Activated T-helper 2 cell treated with anti-CD3 and anti-CD28 coated beads, Interferon-gamma antibody, Interleukin-2, Interleukin-4, amounts not matched to agents 10 μg/mL and 5 μg/mL and 100 μg/mL, durations not matched to agents 14 hours and 24 hours and 36 hours (primary cell): ENCODE measurements around the gene XIRP2. TPM values are rescaled to one million over a fixed set of nuclear protein-coding genes. Genes with fewer than 3 reads are reported as not detected.
"Not testable (repeated sequence)": the region's sequence is repeated elsewhere in the genome, so short reads cannot be mapped to it uniquely, and the experiment has no call there.

Experiments
- DNase-seq: peaks from one replicate; pipeline ENCODE4 v3.0.0; 2021; ENCODE audit warnings: low spot score
- H3K27ac Mint-ChIP-seq: one replicate; pipeline ENCODE4 v1.8.0; 2021; ENCODE audit warnings: mixed read lengths
- H3K27me3 Mint-ChIP-seq: one replicate; pipeline ENCODE4 v1.8.0; 2021; ENCODE audit warnings: low read depth, mixed read lengths
- H3K36me3 Mint-ChIP-seq: one replicate; pipeline ENCODE4 v1.8.0; 2021; ENCODE audit warnings: low read depth, mixed read lengths
- H3K4me1 Mint-ChIP-seq: one replicate; pipeline ENCODE4 v1.8.0; 2021; ENCODE audit warnings: low read depth, mixed read lengths
- H3K4me3 Mint-ChIP-seq: one replicate; pipeline ENCODE4 v1.8.0; 2021; ENCODE audit warnings: low read depth, mild to moderate bottlenecking, moderate library complexity, mixed read lengths
- H3K9me3 Mint-ChIP-seq: one replicate; pipeline ENCODE4 v1.8.0; 2021; ENCODE audit warnings: mixed read lengths
- intact Hi-C: fragments of 100-400 bp; cut with micrococcal nuclease; formaldehyde crosslinking; loops from one replicate; pipeline ENCODE4 v1.15.1; 2023
- total RNA-seq: library from RNA; stranded (reverse); gene quantifications from 2 replicates; pipeline ENCODE4 v1.2.3, GENCODE V29; 2022

The XIRP2 gene
- total RNA-seq, 1 donor from 2014 or later = not detected

- no peaks in the 10 kb centered on the region for H3K4me1 Mint-ChIP-seq
- DNase-seq = no peak
- intact Hi-C loops = no loop called here
- H3K27me3 Mint-ChIP-seq = no peaks in the 10 kb centered on the region
- no peak overlapping the region for H3K4me3 Mint-ChIP-seq
- H3K27ac Mint-ChIP-seq = no peak overlapping the region
- no peaks in the 10 kb centered on the region for H3K36me3 Mint-ChIP-seq
- H3K9me3 Mint-ChIP-seq = no peaks in the 10 kb centered on the region
Observed at GRCh38 chr2:167013227-167013626, 124.9 kb downstream of the XIRP2 start.

GRCh38 chr2:167015806-167016205 lies 127.5 kb downstream of the XIRP2 start:
- intact Hi-C loops = no loop called here
- no peak for DNase-seq
- Mint-ChIP-seq H3K4me1 (no peaks in the 10 kb centered on the region), H3K36me3 (no peaks in the 10 kb centered on the region), H3K27ac (no peak overlapping the region), H3K9me3 (no peaks in the 10 kb centered on the region), H3K4me3 (no peak overlapping the region), H3K27me3 (no peaks in the 10 kb centered on the region)

GRCh38 chr2:167017021-167017420 lies 128.7 kb downstream of the XIRP2 start:
- Mint-ChIP-seq H3K36me3 (no peaks in the 10 kb centered on the region), H3K27ac (no peak overlapping the region), H3K9me3 (no peaks in the 10 kb centered on the region), H3K4me3 (no peak overlapping the region), H3K4me1 (no peaks in the 10 kb centered on the region), H3K27me3 (no peaks in the 10 kb centered on the region)
- intact Hi-C loops = no loop called here
- DNase-seq = no peak

- H3K27ac Mint-ChIP-seq = no peak overlapping the region
- H3K36me3 Mint-ChIP-seq = no peaks in the 10 kb centered on the region
- intact Hi-C loops = no loop called here
- no peak overlapping the region for H3K4me3 Mint-ChIP-seq
- no peaks in the 10 kb centered on the region for H3K9me3 Mint-ChIP-seq
- no peaks in the 10 kb centered on the region for H3K27me3 Mint-ChIP-seq
- DNase-seq = no peak
- H3K4me1 Mint-ChIP-seq = no peaks in the 10 kb centered on the region
Observed at GRCh38 chr2:167018590-167018989, 130.3 kb downstream of the XIRP2 start.

GRCh38 chr2:167028503-167028902 lies 140.2 kb downstream of the XIRP2 start:
- Mint-ChIP-seq H3K27me3 (no peaks in the 10 kb centered on the region), H3K4me1 (no peaks in the 10 kb centered on the region), H3K9me3 (peaks cover 29% of the 10 kb centered on the region), H3K4me3 (no peak overlapping the region), H3K36me3 (no peaks in the 10 kb centered on the region), H3K27ac (no peak overlapping the region)
- intact Hi-C loops = no loop called here
- no peak for DNase-seq

GRCh38 chr2:167034976-167035375 lies 146.7 kb downstream of the XIRP2 start:
- H3K36me3 Mint-ChIP-seq, intact Hi-C loops: not testable (repeated sequence)
- H3K9me3 Mint-ChIP-seq = peaks cover 42% of the 10 kb centered on the region

GRCh38 chr2:167048829-167049228 lies 160.5 kb downstream of the XIRP2 start:
- H3K4me1 Mint-ChIP-seq = no peaks in the 10 kb centered on the region
- H3K36me3 Mint-ChIP-seq = no peaks in the 10 kb centered on the region
- H3K4me3 Mint-ChIP-seq = no peak overlapping the region
- H3K27ac Mint-ChIP-seq = no peak overlapping the region
- no peaks in the 10 kb centered on the region for H3K27me3 Mint-ChIP-seq
- H3K9me3 Mint-ChIP-seq = no peaks in the 10 kb centered on the region
- DNase-seq = no peak
- intact Hi-C loops = no loop called here

More at GRCh38 chr2:167034976-167035375, 146.7 kb downstream of the XIRP2 start:
- not testable (repeated sequence) for H3K4me1 Mint-ChIP-seq, H3K4me3 Mint-ChIP-seq, H3K27ac Mint-ChIP-seq, H3K27me3 Mint-ChIP-seq, DNase-seq

GRCh38 chr2:167049659-167050058 lies 161.4 kb downstream of the XIRP2 start:
- Mint-ChIP-seq H3K4me3 (no peak overlapping the region), H3K27ac (no peak overlapping the region), H3K4me1 (no peaks in the 10 kb centered on the region), H3K9me3 (no peaks in the 10 kb centered on the region), H3K27me3 (no peaks in the 10 kb centered on the region), H3K36me3 (no peaks in the 10 kb centered on the region)
- intact Hi-C loops = no loop called here
- DNase-seq = no peak

- Mint-ChIP-seq H3K9me3 (no peaks in the 10 kb centered on the region), H3K27ac (no peak overlapping the region), H3K27me3 (no peaks in the 10 kb centered on the region), H3K4me3 (no peak overlapping the region), H3K4me1 (no peaks in the 10 kb centered on the region), H3K36me3 (no peaks in the 10 kb centered on the region)
- intact Hi-C loops = no loop called here
- no peak for DNase-seq
Observed at GRCh38 chr2:167052825-167053224, 164.5 kb downstream of the XIRP2 start.

GRCh38 chr2:167054881-167055280 lies 166.6 kb downstream of the XIRP2 start:
- Mint-ChIP-seq H3K27ac (no peak overlapping the region), H3K4me3 (no peak overlapping the region), H3K27me3 (no peaks in the 10 kb centered on the region), H3K36me3 (no peaks in the 10 kb centered on the region), H3K9me3 (no peaks in the 10 kb centered on the region), H3K4me1 (no peaks in the 10 kb centered on the region)
- intact Hi-C loops = no loop called here
- DNase-seq = no peak

- Mint-ChIP-seq H3K4me3 (no peak overlapping the region), H3K27ac (no peak overlapping the region), H3K4me1 (no peaks in the 10 kb centered on the region), H3K36me3 (no peaks in the 10 kb centered on the region), H3K27me3 (no peaks in the 10 kb centered on the region), H3K9me3 (no peaks in the 10 kb centered on the region)
- intact Hi-C loops = no loop called here
- DNase-seq = no peak
Observed at GRCh38 chr2:167057446-167057845, 169.2 kb downstream of the XIRP2 start.

- Mint-ChIP-seq H3K27ac (no peak overlapping the region), H3K4me1 (no peaks in the 10 kb centered on the region), H3K9me3 (no peaks in the 10 kb centered on the region), H3K27me3 (no peaks in the 10 kb centered on the region), H3K36me3 (no peaks in the 10 kb centered on the region), H3K4me3 (no peak overlapping the region)
- no peak for DNase-seq
- intact Hi-C loops = no loop called here
Observed at GRCh38 chr2:167059173-167059572, 170.9 kb downstream of the XIRP2 start.

- DNase-seq = no peak
- Mint-ChIP-seq H3K27me3 (no peaks in the 10 kb centered on the region), H3K4me1 (no peaks in the 10 kb centered on the region), H3K36me3 (no peaks in the 10 kb centered on the region), H3K4me3 (no peak overlapping the region), H3K9me3 (no peaks in the 10 kb centered on the region), H3K27ac (no peak overlapping the region)
- intact Hi-C loops = no loop called here
Observed at GRCh38 chr2:167069855-167070254, 181.6 kb downstream of the XIRP2 start.

- H3K9me3 Mint-ChIP-seq, H3K36me3 Mint-ChIP-seq, H3K4me3 Mint-ChIP-seq, intact Hi-C loops, H3K27me3 Mint-ChIP-seq, DNase-seq, H3K27ac Mint-ChIP-seq, H3K4me1 Mint-ChIP-seq: not testable (repeated sequence)
Observed at GRCh38 chr2:167075708-167076107, 187.4 kb downstream of the XIRP2 start.
